Measurements from ENCODE around the gene RPH3AL. TPM values are rescaled to one million over a fixed set of nuclear protein-coding genes. Genes with fewer than 3 reads are reported as not detected.

Gene RPH3AL
- total RNA-seq, 1 donor from 2014 or later: 16.9 TPM

DNA sequence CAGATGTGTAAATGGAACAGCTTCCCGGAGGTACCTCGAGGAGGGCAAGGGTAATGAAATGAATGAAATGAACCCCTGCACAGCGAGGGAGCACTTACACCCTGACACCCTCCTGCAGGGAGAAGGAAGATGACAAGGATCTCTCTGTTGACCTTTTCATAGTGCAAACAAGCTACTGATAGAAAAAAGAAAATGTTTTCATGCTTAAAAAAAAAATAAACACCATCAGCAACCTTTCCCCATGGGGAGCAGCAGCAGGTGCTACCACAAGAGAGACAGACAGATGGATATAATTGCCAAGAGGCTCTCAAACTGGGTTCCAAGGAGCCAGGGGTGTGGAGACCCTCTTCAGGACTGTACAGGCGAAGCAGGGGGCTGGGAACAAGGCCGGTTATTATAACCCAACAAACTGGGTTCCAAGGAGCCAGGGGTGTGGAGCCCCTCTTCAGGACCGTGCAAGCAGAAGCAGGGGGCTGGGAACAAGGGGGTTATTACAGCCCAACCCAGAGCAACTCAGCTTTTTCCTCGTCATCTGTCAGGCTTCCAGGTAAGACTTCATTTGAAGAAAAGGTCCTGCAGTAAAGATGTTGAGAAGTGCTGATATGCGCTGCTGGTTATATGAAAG, 718 bp upstream of the RPH3AL start:
- DNase-seq: no peak

DNA sequence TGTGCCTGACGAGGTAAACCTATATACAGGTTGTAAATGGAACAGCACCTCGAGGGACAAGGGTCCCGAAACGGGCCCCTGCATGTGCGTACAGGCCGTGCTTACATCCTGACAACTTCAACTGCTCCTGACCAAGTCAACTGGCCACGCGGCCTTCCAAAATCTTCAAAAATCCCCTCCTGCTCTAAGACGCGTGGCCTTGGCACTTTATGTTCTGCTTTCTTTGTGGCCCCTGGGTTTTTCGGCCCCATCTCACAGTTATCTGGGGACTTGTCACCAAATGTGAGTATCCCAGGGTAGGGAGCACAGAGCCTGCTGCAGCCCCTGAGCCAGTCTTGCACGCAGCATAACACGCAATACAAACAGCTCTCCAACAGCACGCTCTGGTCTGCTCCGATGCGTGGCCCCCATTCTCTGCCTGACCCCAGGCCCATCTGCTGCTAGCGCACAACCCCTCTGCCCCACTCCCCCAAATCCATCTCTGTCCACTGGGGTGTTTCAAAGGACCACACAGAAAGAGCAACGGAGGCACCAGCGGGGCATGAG, 659 bp downstream of the RPH3AL start:
- DNase-seq: no peak

DNA sequence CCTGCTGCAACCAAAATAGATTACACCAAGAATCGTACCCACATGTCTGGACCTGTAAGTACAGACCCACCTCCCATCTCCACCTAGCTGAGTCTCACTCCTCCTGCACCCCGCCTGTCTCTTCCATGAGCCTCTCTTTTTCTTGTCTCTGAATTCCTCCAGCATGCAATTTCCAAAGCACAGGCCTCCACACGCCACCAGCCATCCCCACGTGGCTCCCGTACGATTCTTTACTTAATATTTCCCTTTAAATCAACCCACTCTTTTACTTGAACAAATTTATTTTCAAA, 1.2 kb downstream of the RPH3AL start:
- DNase-seq: peak; percentile 46

DNA sequence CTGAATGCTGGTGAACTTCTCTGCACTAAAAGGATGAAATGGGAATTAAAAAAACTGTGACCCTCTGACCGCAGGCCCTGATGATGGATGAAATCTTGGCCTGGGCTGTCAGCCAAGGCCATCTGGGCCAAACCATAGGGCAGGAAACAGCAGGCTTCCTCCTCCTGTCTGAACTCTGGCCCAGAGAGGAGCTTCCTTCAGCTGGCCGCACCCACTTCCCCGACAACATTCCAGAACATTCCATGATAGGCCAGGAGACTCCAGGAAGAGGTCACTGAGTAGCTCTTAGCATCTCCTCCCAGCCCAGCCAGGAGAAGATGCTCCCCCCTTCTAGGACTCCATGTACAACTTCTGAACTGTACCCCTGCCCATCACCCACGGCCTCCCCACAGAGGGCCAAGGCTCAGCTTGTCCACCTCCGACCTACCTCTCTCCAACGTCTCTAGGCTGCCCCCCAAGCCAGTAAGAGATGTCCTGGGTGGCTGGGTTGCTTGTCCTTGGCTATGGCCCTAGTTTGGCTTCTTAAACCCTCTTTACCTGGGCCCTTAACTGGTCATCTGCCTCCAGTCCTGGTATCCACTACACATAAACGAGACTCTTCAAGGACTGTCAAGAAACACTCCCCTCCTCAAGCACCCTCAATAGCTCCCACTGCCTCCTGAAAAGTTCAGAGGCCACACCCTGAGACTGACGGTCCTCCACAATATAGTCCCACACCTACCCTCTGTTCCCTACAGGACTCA, 1.7 kb downstream of the RPH3AL start:
- peak; percentile 56 for DNase-seq

DNA sequence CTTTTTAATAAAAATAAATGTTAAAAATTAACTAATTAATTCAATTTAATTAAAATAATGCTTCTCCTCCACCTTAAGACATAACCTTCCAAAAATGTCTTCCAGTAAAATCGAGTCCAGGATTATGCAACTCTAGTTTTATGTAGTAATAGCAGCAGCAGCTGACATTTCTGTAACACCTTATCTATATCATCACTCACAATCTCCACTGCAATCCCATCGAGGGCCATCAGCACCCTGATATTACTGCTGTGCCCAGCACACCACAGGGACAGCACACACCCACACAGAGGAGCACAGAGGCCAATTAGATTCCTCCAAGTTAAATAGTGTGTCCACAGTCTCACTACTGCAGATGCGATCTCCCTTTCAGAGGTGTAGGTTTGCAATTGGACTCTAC, 2.9 kb downstream of the RPH3AL start:
- DNase-seq: no peak

DNA sequence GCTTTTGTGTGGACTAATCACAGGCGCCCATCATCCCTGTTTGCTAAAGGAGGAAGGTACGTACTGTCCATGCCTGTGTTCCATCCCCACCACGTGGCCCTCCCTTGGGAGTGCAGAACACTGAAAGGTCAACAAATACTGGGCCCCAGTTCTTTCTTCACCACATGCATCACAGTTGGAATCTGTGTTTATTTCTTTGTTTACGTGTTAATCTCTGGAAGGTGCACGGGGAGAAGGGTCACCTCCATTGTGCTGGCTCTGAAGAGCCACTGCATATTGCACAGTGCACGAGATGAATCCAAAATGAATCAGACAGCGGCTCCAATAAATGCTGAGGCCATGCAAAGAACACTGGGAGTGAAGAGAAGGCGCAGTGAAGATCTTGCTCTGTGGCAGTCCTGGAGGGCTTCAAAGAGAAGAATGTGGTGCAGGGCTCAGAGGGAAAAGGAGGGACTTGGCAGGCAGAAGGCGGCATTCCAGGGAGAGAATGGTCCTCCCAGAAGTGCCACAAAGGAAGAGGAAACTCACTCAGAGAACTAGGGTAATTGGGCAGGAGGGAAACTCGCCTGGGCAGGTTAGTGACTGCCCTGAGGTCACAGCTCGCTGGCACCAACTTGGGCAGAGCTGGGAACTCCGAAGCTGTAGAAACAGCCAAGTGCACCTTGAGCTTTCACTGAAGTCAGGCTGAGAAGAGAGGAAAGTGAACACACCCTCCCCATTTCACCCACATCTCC, 3.7 kb downstream of the RPH3AL start:
- no peak for DNase-seq

DNA sequence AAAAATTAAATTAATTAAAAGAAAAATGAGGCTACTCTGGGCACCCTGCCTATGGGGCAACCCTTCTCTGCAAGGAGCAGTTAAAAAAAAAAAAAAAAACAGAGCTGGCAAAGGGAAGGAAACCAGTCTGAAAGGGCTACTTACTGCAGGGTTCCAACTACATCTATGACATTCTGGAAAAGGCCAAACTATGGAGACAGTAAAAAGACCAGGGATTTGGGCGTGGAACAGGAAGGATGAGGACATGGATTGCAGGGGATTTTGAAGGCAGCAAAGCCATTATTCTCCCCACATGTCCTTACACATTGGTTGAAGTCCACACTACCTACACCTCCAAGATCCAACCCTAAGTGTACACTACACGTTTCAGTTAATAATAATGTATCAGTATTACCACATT, 4.6 kb downstream of the RPH3AL start:
- DNase-seq: no peak

DNA sequence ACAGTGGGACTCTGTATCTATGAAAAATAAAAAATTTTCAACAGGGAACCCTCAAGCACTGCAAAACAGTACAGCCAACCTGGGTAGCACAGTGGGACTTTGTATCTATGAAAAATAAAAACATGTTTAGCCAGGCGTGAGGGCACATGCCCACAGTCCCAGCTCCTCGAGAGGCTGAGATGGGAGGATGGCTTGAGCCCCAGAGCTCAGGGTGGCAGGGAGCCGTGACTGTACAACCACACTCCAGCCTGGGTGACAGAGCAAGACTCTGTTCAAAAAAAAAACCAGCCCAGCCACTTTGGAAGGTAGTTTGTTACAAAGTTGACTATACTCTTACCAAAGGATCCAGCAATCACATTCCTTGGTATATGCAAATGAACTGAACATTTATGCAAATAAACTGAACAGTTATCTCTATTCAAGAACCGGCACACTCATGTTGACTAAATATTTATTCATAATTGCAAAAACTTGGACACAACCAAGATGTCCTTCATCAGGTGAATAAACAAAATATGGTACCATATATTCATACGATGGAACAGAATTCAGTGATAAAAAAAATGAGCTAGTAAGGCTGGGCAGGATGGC, 5.2 kb downstream of the RPH3AL start:
- no peak for DNase-seq

DNA sequence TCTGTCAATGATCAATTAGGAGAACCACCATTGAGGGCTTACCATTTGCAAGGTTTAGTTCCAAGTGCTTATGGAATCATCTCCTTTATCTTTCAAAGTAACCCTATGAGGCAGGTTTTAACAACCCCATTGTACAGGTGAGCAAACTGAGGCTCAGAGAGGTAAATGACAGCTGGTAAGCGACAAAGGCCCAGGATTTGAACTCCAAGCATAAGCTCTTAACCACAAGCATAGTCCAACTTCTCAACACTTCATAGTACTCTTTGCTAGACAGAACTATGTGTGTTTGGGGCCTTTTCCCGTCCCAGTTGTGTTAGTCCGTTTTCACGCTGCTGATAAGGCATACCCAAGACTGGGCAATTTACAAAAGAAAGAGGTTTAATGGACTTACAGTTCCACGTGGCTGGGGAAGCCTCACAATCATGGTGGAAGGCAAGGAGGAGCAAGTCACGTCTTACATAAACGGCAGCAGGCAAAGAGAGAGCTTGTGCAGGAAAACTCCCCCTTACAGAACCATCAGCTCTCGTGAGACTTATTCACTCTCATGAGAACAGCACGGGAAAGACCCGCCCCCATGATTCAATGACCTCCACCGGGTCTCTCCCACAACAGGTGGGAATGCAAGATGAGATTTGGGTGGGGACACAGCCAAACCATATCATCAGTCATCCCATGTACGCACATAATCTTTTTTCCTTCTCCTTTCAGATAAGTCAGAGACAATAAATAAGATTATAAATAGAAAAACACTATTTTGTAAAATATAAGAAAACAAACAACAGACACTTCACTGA, 6.4 kb downstream of the RPH3AL start:
- DNase-seq: no peak

DNA sequence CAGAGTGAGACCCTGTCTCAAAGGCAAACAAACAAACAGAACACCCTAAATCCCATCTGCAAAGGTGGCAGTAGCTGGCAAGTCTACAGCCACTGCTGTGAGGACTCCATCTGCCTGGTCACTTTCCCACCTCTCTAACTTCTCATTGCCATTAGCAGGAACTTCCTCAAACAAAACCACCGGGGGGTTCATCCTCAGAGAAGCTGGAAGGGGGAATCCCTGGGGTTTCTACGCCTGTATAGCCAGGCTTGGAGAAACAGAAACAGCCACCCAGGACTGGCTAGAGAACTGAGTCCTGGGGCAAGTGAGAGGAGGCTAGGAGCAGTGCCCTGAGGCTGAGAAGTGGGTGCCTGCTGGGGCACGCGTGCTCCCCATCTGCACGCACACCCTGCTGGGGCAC, 7.3 kb downstream of the RPH3AL start:
- DNase-seq: no peak

DNA sequence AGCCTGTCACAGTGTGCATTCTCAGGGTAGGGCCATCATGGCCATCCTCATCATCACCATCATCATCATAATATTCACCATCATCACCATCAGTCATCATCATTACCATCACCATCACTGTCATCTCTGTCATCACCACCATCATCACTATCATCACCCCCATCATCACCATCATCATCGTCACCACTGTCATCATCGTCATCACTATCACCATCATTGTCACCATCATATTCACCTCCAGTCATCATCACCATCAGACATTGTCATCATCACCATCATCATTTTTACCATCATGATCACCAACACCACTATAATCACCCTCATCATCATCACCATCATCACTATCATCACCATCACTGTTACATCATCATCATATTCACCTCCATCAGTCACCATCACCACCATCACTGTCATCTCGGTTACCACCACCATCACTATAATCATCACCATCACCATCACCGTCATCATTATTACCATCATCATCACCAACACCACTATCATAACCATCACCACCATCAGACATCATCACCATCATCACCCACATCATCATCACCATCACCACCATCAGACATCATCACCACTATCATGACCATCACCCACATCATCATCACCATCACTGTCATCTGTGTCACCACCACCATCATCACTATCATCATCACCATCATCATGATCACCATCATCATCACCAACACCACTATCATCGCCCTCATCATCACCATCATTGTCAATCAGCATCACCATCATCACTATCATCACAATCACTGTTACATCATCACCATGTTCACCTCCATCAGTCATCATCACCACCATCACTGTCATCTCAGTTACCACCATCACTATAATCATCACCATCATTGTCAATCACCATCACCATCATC, 8.5 kb downstream of the RPH3AL start:
- DNase-seq: no peak

DNA sequence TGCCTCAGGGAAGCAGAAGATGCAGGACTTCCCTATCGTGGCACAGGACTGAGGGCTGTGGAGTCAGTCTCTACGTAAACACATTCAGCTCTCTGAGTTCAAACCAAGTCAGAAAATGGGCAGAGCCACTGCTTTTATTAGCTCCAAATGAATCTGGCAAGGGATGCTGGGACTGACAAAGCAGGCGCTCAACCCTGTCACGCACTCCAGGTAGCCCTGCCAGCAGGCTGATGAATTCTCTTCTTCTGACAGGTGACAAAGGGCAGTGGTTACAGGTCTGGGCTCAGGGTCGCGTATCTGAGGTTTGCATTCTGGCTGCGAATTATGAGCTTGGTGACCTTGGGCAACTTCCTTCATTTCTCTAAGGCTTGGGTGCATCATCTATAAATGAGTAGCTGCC, 9.4 kb downstream of the RPH3AL start:
- no peak for DNase-seq

DNA sequence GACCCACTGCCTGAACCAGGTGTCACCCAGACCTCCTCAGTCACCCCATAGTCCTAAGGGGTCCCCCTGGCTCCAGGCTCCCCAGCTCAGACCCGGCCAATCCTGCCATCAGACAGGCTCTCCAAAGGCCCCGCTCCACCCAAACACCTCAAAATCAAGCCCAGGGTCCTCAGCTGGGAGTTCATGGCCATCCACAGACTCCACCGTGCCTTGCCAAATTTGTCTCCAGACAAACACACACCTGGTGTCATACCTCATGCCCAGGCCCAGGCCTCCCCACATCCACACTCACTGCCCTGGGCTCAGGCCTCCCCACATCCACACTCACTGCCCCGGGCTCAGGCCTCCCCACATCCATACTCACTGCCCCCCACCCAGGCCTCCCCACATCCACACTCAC, 12.5 kb downstream of the RPH3AL start:
- no peak for DNase-seq

DNA sequence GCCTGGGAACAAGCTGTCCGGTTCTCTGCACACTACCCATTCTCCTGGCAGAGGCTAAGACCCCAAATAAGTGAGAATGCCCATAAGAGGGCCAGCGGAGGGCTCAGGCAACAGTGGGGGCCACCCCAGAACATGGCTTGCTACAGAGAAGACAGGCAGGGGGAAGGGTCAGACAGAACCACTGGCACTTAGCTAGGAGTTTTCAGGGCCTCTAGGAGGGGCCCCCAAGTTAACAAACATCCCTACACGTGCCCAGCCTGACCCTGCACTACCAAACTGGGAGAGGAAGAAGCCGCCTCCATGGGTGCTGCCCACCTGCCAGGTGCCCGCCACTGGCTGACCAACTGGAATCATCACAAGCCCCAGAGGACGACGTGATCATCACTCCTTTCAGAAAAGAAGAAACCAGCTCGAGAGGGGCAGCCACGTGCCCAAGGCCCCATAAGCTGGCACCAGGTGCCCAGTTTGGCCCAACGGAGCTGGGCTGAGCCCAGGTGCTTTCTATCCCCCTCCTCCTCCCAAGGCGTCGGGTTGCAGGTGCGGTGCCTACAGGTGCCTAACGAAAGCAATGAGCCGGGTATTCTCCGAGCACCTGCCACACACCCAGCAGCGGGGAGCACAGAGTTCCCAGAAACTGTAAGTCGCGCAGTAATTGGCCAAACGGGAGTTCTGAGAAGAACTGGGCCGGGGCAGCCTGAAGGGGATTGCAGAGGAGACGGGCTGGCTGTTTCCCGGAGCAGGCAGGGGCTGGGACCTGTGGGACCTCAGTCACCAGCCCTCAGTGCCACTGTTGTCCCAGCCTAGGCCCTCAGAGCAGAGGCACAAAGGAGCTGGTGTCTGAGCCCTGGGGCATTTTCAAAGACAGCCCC, 13.2 kb downstream of the RPH3AL start:
- no peak for DNase-seq

DNA sequence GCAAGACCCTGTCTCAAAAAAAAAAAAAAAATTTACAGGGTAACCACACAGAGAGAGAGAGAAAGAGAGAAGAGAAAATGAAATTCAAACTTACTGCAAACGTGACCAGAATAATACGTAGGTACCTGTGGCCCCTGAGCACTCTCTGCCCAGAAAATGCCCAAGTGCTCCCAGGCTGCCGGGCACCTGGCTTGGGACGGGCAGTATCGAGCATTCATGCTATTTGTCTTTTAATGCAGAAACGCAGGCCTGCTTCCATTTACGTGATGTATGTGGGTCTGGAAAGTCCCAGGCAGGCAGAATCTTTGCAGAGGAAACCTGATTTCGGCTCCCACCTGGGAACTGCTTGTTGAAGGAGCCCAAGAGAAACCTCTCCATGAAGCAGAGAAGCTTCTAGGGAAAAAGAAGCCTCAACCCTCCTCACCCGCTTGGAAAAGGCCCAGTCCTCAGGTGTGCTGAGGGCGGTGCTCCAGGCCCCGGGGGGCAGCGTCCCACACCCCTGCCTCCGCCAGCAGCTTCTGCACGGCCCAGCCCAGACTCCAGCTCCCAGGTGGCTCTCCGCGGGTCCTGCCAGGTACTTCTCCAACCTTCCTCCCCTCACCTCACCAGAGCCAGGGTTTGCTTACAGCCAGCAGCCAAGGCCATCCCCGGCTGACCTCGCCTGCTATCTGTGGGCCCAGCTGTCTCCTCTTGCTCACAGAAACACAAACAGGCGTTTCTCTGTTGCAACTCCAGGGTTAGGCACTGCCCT, 14.0 kb downstream of the RPH3AL start:
- DNase-seq: peak; percentile 63

DNA sequence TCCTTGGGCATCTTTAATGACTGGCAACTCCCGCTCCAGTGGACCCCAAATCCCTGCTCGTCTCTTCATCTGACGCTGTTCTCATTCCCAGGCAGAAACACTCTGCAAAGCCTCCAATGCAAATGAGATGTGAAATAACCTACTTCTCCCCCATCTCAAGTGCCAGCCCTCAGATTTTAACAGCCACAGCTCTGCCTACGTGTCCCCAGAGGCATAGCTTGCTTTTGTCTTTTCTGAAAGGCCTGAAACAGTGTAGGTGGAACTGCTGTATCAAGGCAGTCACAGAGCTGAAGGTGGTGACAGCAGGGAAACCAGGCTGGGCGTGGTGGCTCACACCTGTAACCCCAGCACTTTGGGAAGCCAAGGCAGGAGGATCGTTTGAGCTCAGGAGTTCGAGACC, 14.7 kb downstream of the RPH3AL start:
- DNase-seq: no peak

DNA sequence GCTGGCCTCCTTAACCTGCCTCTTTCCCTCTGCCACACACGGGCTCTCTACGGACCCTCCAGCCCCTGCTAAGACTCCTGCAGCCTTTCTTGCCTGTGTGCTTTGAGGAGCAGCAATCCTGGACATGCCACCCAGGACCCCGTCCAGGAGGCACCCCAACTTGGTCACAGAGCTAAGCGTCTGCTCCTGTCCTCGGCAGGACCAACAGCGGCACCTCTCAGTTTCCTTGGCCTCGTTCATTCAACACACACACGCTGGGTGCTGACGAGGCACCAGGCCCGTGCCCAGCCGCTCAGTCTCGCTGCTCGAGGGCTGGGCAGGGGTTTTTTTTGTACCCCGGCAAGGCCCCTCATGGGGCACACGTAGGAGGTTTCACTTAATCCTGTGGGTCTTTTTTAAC, 15.2 kb downstream of the RPH3AL start:
- no peak for DNase-seq

DNA sequence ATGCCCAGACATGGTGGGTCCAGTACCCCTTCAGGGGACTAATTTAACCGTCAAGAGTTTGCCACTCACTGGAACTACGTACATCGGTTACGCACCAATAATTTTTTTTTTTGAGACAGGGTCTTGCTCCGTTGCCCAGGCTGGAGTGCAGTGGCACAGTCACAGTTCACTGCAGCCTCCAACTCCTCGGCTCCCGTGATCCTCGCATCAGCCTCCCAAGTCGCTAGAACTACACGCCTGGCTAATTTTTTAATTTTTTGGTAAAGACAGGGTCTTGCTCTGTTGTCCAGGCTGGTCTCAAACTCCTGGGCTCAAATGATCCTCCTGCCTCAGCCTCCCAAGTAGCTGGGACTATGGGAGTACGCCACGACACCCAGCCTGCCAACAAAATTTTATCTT, 15.6 kb downstream of the RPH3AL start:
- no peak for DNase-seq
